Fibroblast of the conjunctiva (primary cell): ENCODE results near the gene SKP1.
"Not testable (repeated sequence)": the region's sequence is repeated elsewhere in the genome, so short reads cannot be mapped to it uniquely, and the experiment has no call there.

Experiments used
- DNase-seq: peaks from one replicate; pipeline ENCODE4 v3.0.0-alpha.2; 2010; ENCODE audit warnings: low read depth

The SKP1 gene

GRCh38 chr5:134176511-134177368, at the start of gene SKP1:
TSS of gene SKP1 (minus strand) at chr5:134176950. CDS start at chr5:134174022, 2,928 bp downstream.
- DNase-seq, result peak; percentile 47

- peak; percentile 99 for DNase-seq
These were observed 49.2 kb upstream of the SKP1 start, which contains the start of gene PPP2CA for GRCh38 chr5:134225780-134226440. TSS of gene PPP2CA (minus strand) at chr5:134226073. CDS start at chr5:134225861, 212 bp downstream.

- peak; percentile 62 for DNase-seq
These were observed 48.4 kb upstream of the SKP1 start for GRCh38 chr5:134224888-134225779.

- DNase-seq, result no peak
These were observed 46.9 kb upstream of the SKP1 start for GRCh38 chr5:134223406-134224248.

- not testable (repeated sequence) for DNase-seq
These were observed 44.9 kb upstream of the SKP1 start for GRCh38 chr5:134221690-134222089.

- no peak for DNase-seq
These were observed 39.0 kb upstream of the SKP1 start for GRCh38 chr5:134215757-134216156.

- peak; percentile 33 for DNase-seq
These were observed 34.7 kb upstream of the SKP1 start for GRCh38 chr5:134211263-134212031.

- DNase-seq, result no peak
These were observed 32.9 kb upstream of the SKP1 start for GRCh38 chr5:134209477-134210245.

GRCh38 chr5:134207696-134208095, 30.9 kb upstream of the SKP1 start:
- DNase-seq, result no peak

GRCh38 chr5:134206627-134207160, 29.9 kb upstream of the SKP1 start:
- no peak for DNase-seq

- DNase-seq, result no peak
These were observed 27.8 kb upstream of the SKP1 start for GRCh38 chr5:134204575-134204974.

GRCh38 chr5:134203630-134204029, 26.9 kb upstream of the SKP1 start:
- no peak for DNase-seq

GRCh38 chr5:134195666-134196065, 18.9 kb upstream of the SKP1 start:
- no peak for DNase-seq

GRCh38 chr5:134189031-134189430, 12.3 kb upstream of the SKP1 start:
- no peak for DNase-seq

- no peak for DNase-seq
These were observed 11.3 kb upstream of the SKP1 start for GRCh38 chr5:134188092-134188491.

- DNase-seq, result peak; percentile 55
These were observed 7.7 kb upstream of the SKP1 start for GRCh38 chr5:134184155-134185135.

GRCh38 chr5:134183481-134183880, 6.7 kb upstream of the SKP1 start:
- no peak for DNase-seq

- no peak for DNase-seq
These were observed 1.3 kb upstream of the SKP1 start for GRCh38 chr5:134178096-134178419.
